ENCODE results near the gene NOTUM.

NOTUM gene

DNA sequence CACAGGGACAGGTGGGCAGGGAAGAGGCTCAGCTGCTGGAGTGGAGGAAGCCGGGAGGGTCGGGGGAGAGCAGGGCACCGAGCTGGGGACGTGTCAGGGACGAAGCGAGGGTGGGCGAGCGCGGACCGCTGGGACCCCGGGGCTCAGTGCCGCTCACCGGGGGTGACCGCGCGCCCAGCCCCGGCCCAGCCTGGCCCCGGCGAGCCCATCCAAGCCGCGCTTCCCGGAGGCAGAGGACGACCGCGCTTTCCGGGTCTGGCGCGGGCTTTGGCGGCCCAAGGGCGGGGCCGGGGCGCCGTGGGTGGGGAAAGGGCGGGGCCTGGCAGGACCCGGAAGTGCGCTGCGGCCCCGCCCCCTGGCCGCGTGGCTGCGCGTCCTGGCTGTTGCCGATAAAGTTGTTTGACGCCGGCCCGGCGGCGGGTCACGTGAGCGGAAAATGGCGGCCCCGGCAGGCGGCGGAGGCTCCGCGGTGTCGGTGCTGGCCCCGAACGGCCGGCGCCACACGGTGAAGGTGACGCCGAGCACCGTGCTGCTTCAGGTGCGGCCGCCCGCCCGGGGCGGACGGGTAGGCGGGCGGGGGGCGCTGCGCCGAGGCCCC is 16.3 kb upstream of the NOTUM start, which contains the start of gene ASPSCR1:
Gene ASPSCR1, plus strand, starts transcription at position 419 of the 598 bp plus-strand sequence. Its CDS starts 18 bp downstream, at position 437.
- peak; percentile 80 for DNase-seq

DNA sequence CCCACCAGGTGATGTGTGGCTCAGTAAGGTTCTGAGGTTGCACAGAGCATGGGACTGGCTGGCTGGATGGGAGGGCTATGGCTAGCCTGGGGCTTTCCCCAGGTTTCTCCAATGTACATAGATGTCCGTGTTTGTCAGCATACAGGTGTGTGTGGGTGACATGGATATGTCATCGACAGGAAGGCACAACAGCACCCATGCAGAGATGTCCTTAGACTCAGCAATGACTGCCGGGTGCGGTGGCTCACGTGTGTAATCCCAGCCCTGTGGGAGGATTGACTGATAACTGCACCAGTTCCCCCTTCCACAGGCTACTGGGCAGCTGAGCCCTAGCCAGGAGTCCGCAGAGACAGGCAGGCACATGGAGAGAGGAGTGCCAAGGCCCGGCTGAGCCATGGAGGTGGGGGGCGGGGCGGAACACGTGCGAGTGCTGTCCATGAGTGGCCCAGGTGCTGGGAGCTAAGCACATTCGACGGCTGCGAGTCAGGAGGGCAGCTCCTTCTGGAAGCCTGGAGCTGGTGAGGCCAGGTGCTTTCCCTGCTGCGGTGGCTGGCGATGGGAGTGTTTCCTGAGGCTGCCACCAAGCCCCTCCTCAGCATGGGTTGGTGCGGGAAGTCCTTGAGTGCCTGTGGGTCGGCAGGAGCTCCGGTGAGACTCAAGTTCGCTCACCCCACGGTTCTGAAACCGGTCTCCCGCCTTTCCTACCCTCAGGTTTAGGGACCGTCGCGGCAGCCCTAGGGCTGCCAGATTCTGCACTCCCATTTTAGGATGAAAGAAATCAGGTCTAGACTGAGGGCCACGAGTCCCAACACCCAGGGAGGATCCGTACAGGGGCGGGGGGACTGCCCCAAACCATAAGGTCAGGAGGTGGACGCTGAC is 15.6 kb upstream of the NOTUM start:
- DNase-seq, result no peak

DNA sequence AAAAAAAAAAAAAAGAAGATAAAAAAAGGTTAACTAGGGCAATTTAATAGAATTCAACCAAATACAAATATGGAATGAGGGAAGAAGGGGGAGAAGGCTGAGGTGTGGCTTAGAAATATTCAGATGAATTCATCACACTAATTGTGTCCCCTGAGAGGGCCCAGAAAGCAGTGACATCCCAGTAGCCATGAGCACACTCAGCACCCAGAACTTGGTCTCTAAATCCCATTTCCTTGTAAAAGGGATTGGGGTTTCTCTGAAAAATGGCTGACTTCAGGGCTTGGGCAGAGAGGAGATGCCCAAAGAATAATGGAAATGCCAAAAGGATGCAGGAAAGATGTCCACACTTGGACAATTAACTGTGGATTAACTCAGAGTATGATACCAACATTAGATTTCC is 12.4 kb upstream of the NOTUM start:
- DNase-seq, result no peak

DNA sequence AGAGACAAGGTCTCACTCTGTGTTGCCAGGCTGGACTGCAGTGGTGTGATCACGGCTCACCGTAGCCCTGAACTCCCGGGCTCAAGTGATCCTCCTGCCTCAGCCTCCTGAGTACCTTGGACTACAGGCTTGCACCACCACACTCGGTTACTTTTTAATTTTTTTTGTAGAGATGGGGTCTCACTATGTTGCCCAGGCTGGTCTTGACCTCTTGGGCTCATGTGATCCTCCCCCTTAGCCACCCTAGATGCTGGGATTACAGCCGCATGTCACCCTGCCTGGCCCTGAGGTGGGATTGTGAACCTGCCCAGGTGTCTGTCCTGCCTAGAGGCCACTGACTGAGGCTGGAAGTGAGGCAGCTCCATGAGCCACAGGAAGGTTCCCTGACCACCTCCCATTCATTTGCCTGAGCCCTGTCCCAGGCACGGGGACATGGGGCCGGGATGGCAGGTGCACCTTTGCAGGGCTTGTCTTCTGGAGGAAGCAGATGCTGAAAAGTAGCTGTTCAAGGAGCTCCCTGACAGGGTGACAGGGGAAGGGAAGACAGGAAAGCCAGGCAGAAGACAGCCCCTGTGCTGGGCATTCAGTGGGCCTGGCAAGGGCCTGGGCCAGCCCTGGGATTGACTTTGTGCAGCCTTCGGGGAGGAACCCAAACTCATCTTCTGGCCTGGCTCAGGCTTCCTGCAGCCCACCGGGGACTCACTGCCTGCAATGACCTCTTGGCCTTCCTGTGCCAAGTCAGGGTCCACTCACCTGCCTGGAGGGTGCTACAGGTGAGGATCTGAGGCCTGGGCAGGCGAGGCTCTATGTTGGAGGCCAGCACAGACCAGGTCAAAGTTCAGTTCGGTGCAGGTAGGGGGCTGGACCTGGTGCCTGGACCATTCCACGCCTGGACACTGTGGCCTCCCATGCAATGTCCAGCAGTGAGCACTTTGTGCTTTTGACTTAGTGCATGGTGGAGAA is 8.1 kb upstream of the NOTUM start:
- no peak for DNase-seq

DNA sequence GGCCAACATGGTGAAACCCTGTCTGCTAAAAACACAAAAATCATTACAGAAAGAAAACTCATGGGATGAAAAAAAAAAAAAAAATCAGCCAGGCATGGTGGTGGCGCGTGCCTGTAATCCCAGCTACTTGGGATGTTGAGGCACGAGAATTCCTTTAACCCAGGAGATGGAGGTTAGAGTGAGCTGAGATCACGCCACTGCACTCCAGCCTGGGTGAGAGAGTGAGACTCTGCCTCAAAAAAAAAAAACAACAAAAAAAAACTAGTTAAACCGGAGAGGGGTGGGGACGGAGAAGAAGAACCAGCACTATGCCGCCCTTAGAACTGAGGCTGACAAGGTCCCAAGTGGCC is 7.4 kb upstream of the NOTUM start:
- DNase-seq, result no peak

DNA sequence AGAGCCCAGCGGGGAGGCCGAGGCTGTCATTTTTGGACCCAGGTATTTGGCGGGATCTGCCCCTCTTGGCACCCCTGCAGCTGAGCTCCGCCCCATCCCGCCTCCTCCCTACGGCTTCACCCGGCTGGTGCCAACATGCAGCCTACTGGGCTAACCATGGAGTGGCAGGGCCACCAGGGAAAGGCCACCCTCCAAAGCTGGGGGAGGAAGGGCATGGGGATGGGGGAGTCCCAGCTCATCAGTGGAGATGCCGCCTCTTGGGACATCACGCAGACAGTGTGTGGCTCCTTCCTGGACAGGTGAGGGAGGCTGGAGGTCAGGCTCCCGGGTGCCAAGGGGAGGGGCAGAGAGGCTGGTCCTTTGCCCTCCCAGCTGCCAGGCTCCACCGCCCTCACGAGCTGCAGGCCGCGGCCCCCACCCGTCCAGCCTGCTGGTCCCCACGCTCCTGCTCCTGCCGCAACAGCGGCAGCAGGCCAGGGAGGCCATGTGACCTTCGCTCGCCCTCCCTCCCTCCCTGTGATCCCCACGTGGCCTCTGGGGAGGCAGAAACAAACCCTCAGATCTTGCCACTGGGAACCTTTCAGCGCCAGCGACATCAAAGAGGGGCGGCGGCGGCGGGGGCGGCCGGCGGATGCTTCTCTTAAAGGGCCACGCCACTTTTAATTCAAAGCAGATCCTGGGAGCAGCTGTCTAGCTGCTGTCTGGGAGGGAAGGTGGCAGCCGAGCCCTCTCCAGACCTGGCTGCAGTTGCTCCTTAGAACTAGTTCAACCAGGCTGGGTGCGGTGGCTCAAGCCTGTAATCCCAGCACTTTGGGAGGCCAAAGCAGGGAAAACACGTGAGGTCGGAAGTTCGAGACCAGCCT is 6.8 kb upstream of the NOTUM start:
- DNase-seq, result no peak

DNA sequence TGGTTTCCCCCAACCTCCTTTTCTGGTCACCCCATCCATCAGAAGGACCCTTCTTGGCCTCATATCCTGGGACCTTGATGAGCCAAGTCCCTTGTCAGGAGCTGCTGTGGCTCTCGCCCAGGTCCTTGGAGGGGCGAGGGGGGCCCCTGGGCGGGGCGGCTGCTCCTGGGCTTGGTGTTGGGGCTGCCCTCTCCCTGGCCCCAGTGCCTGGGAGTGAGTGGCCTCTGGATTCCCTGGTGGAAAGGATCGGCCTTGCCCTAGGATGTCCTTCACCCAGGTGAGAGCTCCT is 6.2 kb upstream of the NOTUM start:
- no peak for DNase-seq

DNA sequence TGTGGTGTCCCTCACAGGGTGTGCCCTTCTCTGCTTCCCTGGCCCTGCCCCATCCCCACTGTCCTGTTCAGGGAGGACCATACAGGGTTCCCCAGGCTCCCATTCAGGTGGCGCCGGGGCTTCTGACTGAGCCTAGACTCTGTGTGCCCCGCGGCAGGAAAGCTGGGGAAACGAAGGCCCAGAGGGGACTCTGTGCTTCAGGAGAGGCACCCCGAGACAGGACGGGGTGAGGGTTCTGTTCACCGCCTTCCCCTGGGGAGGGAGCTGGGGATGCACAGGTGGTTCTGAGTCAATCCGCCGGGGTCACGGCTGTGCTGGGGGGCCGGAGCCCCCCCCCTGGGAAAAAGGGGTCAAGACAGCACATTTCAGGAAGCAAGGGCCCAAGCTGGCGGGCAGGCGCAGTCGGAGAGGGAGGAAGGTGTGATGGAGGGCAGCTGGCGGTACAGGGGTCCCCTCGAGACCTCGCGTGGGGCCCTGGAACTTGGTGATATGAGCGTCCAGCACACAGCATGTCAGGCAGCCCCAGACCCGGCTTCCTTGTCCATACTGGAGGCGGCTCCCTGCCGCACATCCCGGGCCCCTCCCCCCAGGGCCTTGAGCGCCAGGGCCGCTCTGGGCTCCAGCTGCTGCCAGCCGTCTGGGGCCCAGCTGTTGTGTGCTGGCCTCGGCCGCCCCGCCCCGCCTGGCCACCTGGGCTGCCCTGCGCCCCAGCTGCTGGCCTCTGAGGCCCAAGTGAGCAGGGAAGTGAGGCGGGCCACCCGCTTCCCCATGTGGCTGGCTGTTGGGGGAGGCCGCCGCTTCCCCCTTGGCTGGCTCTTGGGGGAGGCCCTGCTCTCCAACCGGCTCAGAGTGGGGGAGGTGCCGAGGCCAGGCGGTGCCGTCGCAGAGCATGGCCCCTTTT is 5.6 kb upstream of the NOTUM start:
- no peak for DNase-seq

DNA sequence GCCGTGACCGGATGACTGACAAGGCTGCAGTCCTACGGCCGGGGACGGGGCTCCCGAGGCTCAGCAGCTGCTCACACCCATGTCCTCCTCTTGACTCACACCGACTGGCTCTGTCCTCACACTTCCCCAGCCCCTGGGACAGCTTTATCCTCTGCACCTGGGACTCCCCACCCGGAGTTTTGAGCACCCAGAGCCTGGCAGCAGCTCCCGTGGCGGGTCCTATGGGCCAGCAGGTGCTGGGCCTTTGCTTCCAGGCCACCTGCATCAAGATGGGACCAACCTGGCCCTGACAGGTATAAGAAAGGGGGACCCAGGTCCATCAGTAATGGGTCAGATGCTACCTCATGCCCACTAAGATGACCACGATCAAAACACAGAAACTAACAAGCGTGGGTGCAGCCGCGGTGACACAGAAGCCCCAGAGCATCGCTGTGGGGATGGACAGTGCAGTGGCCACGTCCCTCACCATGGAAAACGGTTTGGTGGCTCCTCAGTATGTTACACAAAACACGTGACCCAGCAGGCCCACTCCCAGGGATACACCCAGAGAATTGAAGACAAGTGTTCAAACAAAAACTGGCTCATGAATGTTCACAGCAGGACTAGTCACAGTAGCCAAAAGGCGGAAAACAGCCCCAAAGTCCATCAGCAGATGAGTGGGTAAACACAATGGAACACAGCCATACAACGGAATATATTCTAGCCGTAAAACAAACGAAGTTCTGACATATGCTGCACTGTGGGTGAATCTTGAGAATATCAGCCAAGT is 3.3 kb upstream of the NOTUM start:
- no peak for DNase-seq

DNA sequence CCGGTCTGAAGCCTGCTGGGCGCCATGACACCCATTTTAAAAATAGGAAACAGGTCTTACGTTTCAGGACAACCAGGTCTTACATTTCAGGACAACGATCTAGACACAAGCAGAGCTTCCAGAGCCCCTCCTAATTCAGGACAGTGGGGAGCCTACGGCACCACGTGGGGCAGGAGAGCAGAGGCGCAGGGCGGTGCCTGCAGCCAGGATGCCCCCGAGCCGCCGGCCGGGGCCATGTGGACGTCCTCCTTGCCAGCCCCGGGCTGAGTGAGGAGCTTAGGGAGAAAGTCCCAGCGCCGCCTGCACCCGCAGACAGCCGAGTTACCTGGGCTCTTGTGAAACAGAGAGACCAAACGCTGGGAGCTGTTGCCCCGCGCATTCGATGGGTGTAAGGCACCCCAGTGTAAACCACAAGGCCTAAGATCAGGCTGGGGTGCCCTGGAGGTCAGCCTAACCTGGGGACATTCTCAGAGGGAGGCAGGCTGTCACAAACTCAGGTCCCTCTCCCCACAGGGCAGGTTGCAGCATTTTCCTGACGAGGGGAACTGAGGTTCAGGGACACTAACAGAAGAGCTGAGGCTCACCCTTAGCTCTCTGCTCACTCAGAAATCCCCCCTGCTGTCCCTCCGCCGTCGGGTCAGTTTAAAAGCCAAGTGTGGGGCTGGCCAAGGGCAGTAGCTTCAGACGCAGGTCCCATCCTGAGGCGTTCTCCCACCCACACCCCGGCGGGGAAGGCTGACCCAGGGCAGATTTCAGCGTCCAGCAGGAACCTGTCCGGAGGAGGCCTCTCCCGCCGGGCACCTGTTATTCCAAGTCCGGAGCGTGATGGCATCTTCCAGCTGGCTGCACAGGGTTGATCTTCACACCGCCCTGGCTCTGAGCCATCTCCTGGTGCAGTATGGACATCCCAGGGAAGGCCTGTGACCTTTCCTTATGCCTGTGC is 1.8 kb upstream of the NOTUM start:
- no peak for DNase-seq

DNA sequence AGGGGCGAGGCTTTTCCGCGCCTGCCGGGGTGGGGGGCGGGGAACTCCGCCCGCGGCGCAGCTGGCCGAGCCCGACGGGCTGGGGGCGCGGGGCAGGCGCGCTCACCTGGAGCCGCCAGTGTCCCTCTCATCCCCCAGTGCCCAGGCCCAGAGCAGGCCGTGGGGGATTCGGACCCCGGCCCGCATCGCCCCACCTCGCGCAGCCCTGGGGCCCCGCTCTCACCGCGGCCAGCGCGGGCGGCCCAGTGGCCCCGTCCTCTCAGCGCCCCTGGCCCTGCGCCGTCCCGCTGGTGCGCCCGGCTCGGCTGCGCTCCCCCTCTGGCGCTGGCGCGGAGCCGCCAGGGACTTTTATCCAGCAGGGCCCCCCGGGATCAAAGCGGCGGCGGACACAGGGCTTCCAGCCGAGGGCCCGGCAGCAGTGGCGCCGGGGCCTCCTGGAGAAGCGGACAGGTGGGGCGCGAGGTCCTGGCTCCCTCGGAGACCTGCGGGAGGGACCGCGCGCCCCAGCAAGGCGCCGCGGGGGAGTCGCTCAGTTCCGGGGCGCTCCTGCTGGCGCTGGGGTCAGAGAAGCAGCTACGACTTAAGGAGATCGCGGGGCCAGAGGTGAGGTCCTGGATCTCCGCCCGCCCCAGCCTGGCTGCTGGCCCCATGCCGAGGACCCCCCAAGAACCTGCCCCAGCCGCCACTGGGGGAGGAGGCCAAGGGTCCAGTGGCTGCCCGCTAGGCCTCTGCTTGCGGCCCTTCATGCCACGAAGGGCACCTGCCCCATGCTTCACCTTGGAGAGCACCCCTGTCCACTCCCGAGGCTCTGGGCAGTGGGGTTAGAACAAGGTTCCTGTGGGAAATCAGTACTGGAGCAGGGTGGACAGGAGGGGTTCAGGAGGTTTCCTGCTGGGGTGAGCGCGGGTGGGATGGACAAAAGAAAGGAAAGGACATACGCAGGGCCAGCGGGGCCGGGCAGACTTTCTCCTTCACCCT is 823 bp upstream of the NOTUM start:
- DNase-seq, result no peak

DNA sequence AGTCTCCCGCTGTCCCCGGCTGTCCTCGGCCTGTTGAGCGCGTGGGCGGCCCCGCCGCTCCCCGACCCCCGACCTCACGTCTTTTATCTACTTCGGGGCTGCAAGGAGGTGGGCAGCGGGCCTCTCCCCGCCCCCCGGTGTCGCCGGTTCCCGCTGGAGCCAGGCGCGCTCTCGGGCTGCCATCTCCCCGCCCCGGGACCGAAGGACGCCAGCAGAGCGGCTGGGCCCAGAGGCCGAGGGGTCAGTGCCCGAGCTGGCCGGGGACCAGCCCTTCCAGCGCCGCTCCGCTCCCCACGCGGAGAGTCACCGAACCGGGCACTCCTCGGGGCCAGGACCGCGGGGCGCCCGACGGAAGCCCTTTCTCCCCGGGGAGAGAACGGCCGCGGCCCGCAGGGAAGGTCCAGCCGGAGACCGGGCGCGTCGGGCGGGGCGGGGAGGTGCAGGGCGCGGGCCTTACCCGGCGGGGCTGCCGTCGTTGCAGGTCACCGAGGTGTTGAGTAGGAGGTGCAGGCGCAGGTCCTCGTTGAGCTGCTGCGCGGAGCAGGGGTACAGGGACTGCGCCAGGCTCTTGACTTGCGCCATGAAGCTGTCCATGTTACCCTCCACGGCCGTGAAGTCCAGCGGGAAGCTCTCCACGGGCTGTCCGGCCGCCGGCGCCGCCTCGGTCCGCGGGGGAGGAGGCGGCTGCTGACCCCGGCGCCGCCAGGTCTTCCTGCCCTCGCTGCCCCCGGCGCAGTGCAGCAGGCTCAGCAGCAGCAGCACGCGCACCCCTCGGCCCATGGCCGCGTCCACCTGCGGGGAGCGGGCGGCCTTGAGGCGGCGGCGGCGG is 643 bp downstream of the NOTUM start:
- no peak for DNase-seq

DNA sequence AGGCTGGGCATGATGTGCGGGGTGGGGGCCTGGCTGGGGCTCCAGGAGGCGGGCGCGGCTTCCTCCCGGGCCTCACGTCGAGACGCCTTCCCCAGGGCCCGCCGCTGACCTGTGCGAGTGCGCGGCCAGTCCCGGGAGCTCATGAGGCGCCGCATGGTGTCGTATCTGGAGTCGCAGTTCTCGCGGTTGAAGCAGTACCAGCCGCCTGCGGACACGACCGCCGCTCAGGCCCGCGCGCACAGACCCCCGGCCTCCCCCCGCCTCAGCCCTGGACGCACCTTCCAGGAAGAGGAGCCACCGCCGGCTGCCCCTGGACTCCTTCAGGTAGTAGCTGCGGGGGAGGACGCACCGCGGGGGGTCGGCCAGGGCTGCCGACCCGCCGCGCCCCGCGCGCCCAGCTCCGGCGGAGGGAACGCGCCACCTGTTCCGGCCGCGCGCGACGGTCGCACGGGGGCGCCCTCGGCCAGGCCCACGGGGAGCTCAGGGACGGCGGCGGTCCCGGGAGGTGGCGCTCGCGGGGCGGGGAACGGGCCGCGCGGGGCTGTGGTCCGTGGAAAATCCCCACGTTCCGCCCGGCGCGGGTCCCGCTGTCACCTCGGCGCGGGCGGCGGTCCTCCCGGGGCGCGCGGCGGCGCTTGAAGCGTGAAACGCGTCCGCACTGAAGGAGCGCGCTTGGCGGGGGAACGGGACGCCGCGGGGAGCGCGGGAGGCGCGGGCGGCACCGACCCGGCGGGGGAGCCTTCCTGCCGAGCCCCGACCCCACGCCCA is 1.4 kb downstream of the NOTUM start:
- DNase-seq, result no peak

DNA sequence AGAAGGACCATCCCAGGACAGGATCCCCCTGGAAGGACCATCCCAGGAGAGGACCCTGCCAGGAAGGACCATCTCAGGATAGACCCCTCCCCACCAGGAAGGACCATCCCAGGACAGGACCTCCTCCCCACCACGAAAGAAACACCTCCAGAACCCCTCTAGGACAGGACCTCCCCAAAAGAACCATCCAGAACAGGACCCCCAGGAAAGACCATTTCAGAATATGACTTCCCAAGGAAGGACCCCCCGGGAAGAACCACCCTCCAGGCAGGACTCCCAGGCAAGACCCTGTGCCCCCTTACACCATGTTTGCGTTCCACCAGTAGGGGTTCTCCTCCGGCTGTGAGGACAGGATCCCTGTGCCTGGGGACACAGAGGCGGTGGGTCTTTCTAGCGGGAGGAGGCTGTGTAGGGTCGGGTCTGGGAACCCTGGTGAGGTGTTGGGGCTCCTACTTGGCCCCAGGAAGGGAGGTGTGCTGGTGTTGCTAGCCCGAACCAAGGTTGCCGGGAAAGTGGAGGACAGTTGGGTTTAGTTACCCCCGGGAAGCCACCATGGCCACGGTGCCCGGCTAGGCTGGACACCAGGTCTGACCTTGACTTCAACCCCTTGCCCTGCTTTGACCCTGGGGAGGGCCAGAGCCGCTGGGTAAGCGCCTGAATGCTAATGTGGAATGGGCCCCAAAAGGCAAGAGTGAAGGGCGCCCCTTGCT is 2.2 kb downstream of the NOTUM start:
- DNase-seq, result no peak

DNA sequence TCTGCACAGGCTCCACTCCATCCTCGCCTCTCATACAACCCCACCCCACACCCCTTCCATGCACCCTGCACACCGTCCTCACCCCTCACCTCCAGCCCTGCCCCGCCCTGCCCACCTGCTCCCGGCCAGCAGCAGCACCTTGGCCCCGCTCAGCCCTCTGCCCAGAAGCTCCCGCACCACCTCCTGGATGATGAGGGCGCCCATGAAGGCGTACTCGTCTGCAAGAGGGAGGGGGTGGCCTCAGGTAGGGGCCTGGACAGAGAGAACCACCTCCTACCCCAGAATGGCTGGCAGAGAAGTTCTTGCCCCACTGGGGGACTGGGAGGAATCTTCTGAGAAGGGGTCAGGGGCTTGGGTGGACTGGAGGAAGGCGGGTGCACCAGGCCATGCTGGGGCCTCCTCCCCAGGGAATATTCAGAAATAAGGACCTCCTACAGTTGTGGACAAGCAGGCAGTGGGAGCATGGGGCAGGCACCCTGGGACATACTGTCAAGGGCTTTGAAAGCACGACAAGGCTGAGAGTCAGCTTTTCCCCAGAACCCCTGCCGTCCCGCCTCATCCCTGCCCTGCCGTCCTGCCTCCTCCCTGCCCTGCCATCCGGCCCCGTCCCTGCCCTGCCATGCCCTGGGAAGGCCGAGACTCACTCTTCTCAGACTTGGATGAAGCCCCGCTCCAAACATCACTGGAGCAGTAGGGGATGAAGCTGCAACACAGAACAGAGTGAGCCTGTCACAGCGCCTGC is 3.1 kb downstream of the NOTUM start:
- DNase-seq, result no peak

Data from NK-92 treated with Interleukin-12 subunit alpha and Interleukin-12 subunit beta, amount 100 ng/mL, for 24 hours (cell line).